Neural progenitor cell (in vitro differentiated cells): Measurements from ENCODE around the gene C18orf32. TPM values are rescaled to one million over a fixed set of nuclear protein-coding genes. Genes with fewer than 3 reads are reported as not detected.

Source experiments
- DNase-seq: peaks from one replicate; pipeline ENCODE4 v3.0.0-alpha.2; 2016; ENCODE audit warnings: low spot score
- H2AFZ ChIP-seq: fragments of 200-600 bp; sonication (generic); replicated peaks from 2 replicates; pipeline ENCODE4 v1.6.1; 2016; ENCODE audit warnings: antibody characterized with exemption
- H3F3A ChIP-seq: fragments of 200-600 bp; sonication (generic); 2 replicates; pipeline ENCODE4 v1.6.1; 2016; ENCODE audit warnings: antibody characterized with exemption, low read depth
- H3K27ac ChIP-seq: fragments of 200-600 bp; sonication (generic); 2 replicates; pipeline ENCODE4 v1.5.1; 2016; ENCODE audit warnings: mild to moderate bottlenecking
- H3K27me3 ChIP-seq: fragments of 200-600 bp; sonication (generic); 2 replicates; pipeline ENCODE4 v1.6.1; 2016; ENCODE audit warnings: mild to moderate bottlenecking, moderate library complexity
- H3K36me3 ChIP-seq: fragments of 200-600 bp; sonication (generic); 2 replicates; pipeline ENCODE4 v1.5.1; 2016
- H3K4me1 ChIP-seq: fragments of 200-600 bp; sonication (generic); 2 replicates; pipeline ENCODE4 v1.6.1; 2016; ENCODE audit warnings: mixed run types
- H3K4me2 ChIP-seq: fragments of 200-600 bp; sonication (generic); 2 replicates; pipeline ENCODE4 v1.6.1; 2016
- H3K4me3 ChIP-seq: fragments of 200-600 bp; sonication (generic); 2 replicates; pipeline ENCODE4 v1.5.1; 2016
- H3K79me2 ChIP-seq: fragments of 200-600 bp; sonication (generic); 2 replicates; pipeline ENCODE4 v1.6.1; 2016; ENCODE audit warnings: low read depth
- H3K9ac ChIP-seq: fragments of 200-600 bp; sonication (generic); 2 replicates; pipeline ENCODE4 v1.6.1; 2016
- H3K9me3 ChIP-seq: fragments of 200-600 bp; sonication (generic); 2 replicates; pipeline ENCODE4 v1.5.1; 2016; ENCODE audit warnings: low read depth
- H4K20me1 ChIP-seq: fragments of 200-600 bp; sonication (generic); 2 replicates; pipeline ENCODE4 v1.6.1; 2016; ENCODE audit warnings: low read depth
- H3K27ac Mint-ChIP-seq: 3 replicates; pipeline ENCODE4 v1.8.0; 2021; ENCODE audit warnings: mixed read lengths
- H3K27me3 Mint-ChIP-seq: 2 replicates; pipeline ENCODE4 v1.8.0; 2022; ENCODE audit warnings: low read depth, mild to moderate bottlenecking, inconsistent platforms, moderate library complexity, mixed read lengths; ENCODE audit not compliant: insufficient read depth
- H3K36me3 Mint-ChIP-seq: 3 replicates; pipeline ENCODE4 v1.8.0; 2021; ENCODE audit warnings: mixed read lengths
- H3K4me1 Mint-ChIP-seq: 3 replicates; pipeline ENCODE4 v1.8.0; 2021; ENCODE audit warnings: mixed read lengths
- H3K4me3 Mint-ChIP-seq: 3 replicates; pipeline ENCODE4 v1.8.0; 2021; ENCODE audit warnings: mild to moderate bottlenecking, moderate library complexity, mixed read lengths
- H3K9me3 Mint-ChIP-seq: 3 replicates; pipeline ENCODE4 v1.8.0; 2020; ENCODE audit warnings: mixed read lengths
- CTCF ChIP-seq: fragments of 200-600 bp; sonication (generic); IDR thresholded peaks from 2 replicates; pipeline ENCODE4 v1.5.1; 2017; ENCODE audit warnings: antibody characterized with exemption, mild to moderate bottlenecking
- EZH2 ChIP-seq: fragments of 200-600 bp; sonication (generic); IDR thresholded peaks from 2 replicates; pipeline ENCODE4 v1.6.1; 2017; ENCODE audit warnings: antibody characterized with exemption, mild to moderate bottlenecking, moderate library complexity
- EZH2phosphoT487 ChIP-seq: fragments of 200-600 bp; sonication (generic); IDR thresholded peaks from 2 replicates; pipeline ENCODE4 v1.6.1; 2017; ENCODE audit warnings: antibody characterized with exemption
- total RNA-seq: library from RNA; depleted of rRNA; stranded (reverse); fragments of >200 nt; gene quantifications from 2 replicates; pipeline ENCODE4 v1.2.3, GENCODE V29; 2015; ENCODE audit warnings: low replicate concordance

Gene C18orf32
- total RNA-seq, 1 donor from 2014 or later, result 72.4 TPM

- Histone ChIP-seq H3K79me2 (peaks cover 12% of the 10 kb centered on the region), H2AFZ (no peak overlapping the region), H3K27ac (no peak overlapping the region), H4K20me1 (no peaks in the 10 kb centered on the region), H3K27me3 (no peaks in the 10 kb centered on the region), H3K9me3 (no peaks in the 10 kb centered on the region), H3K4me2 (no peak overlapping the region), H3K4me3 (no peak overlapping the region), H3K4me1 (no peaks in the 10 kb centered on the region), H3K36me3 (no peaks in the 10 kb centered on the region), H3K9ac (no peak overlapping the region), H3F3A (peaks cover 14% of the 10 kb centered on the region)
- TF ChIP-seq CTCF (no peak), EZH2 (no peak), EZH2phosphoT487 (no peak)
- H3K27me3 Mint-ChIP-seq, result no peaks in the 10 kb centered on the region
- H3K36me3 Mint-ChIP-seq, result peaks cover 2% of the 10 kb centered on the region
- H3K4me3 Mint-ChIP-seq, result no peak overlapping the region
- DNase-seq, result no peak
- no peaks in the 10 kb centered on the region for H3K4me1 Mint-ChIP-seq
- peaks cover 1% of the 10 kb centered on the region for H3K9me3 Mint-ChIP-seq
- H3K27ac Mint-ChIP-seq, result no peak overlapping the region
Measured at GRCh38 chr18:49441338-49441938, 45.6 kb downstream of the C18orf32 start.

GRCh38 chr18:49435170-49435569, 51.9 kb downstream of the C18orf32 start:
- Histone ChIP-seq H3K79me2 (no peaks in the 10 kb centered on the region), H3K9me3 (no peaks in the 10 kb centered on the region)

GRCh38 chr18:49432602-49433001, 54.4 kb downstream of the C18orf32 start:
- Mint-ChIP-seq H3K4me1 (peaks cover 2% of the 10 kb centered on the region), H3K4me3 (no peak overlapping the region), H3K36me3 (peaks cover 9% of the 10 kb centered on the region), H3K9me3 (no peaks in the 10 kb centered on the region), H3K27me3 (peaks cover 2% of the 10 kb centered on the region), H3K27ac (no peak overlapping the region)
- Histone ChIP-seq H4K20me1 (no peaks in the 10 kb centered on the region), H3K9me3 (no peaks in the 10 kb centered on the region), H3K79me2 (no peaks in the 10 kb centered on the region), H3K36me3 (no peaks in the 10 kb centered on the region), H3K9ac (no peak overlapping the region), H3K4me3 (no peak overlapping the region), H2AFZ (no peak overlapping the region), H3F3A (no peaks in the 10 kb centered on the region), H3K27ac (no peak overlapping the region), H3K27me3 (no peaks in the 10 kb centered on the region), H3K4me2 (no peak overlapping the region), H3K4me1 (no peaks in the 10 kb centered on the region)
- DNase-seq, result no peak
- no peak for TF ChIP-seq CTCF
- TF ChIP-seq EZH2, result no peak
- no peak for TF ChIP-seq EZH2phosphoT487

More at GRCh38 chr18:49435170-49435569, 51.9 kb downstream of the C18orf32 start:
- no peak overlapping the region for H3K4me3 Mint-ChIP-seq
- H3K27ac Mint-ChIP-seq, result no peak overlapping the region
- H3K9me3 Mint-ChIP-seq, result no peaks in the 10 kb centered on the region
- H3K27me3 ChIP-seq, result no peaks in the 10 kb centered on the region
- H3K4me3 ChIP-seq, result no peak overlapping the region
- H3K9ac ChIP-seq, result no peak overlapping the region
- H3K4me2 ChIP-seq, result no peak overlapping the region
- H3K4me1 Mint-ChIP-seq, result no peaks in the 10 kb centered on the region
- no peaks in the 10 kb centered on the region for H4K20me1 ChIP-seq
- H3F3A ChIP-seq, result peaks cover 6% of the 10 kb centered on the region
- no peak overlapping the region for H3K27ac ChIP-seq
- no peaks in the 10 kb centered on the region for H3K4me1 ChIP-seq
- DNase-seq, result no peak
- no peak for TF ChIP-seq CTCF
- H3K36me3 Mint-ChIP-seq, result no peaks in the 10 kb centered on the region
- H3K27me3 Mint-ChIP-seq, result no peaks in the 10 kb centered on the region
- no peak overlapping the region for H2AFZ ChIP-seq
- H3K36me3 ChIP-seq, result no peaks in the 10 kb centered on the region
